Urothelium cell line (cell line): ENCODE measurements around the gene FJX1.

ENCODE experiments used
- DNase-seq: peaks from one replicate; pipeline ENCODE4 v3.0.0; 2011; ENCODE audit warnings: low spot score, mixed read lengths
- FAIRE-seq: peaks from 2 replicates; lab custom pipeline; 2011; peaks lifted over from hg19 to GRCh38; lab: Jason Lieb, UNC

Gene FJX1, protein sequence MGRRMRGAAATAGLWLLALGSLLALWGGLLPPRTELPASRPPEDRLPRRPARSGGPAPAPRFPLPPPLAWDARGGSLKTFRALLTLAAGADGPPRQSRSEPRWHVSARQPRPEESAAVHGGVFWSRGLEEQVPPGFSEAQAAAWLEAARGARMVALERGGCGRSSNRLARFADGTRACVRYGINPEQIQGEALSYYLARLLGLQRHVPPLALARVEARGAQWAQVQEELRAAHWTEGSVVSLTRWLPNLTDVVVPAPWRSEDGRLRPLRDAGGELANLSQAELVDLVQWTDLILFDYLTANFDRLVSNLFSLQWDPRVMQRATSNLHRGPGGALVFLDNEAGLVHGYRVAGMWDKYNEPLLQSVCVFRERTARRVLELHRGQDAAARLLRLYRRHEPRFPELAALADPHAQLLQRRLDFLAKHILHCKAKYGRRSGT

DNA sequence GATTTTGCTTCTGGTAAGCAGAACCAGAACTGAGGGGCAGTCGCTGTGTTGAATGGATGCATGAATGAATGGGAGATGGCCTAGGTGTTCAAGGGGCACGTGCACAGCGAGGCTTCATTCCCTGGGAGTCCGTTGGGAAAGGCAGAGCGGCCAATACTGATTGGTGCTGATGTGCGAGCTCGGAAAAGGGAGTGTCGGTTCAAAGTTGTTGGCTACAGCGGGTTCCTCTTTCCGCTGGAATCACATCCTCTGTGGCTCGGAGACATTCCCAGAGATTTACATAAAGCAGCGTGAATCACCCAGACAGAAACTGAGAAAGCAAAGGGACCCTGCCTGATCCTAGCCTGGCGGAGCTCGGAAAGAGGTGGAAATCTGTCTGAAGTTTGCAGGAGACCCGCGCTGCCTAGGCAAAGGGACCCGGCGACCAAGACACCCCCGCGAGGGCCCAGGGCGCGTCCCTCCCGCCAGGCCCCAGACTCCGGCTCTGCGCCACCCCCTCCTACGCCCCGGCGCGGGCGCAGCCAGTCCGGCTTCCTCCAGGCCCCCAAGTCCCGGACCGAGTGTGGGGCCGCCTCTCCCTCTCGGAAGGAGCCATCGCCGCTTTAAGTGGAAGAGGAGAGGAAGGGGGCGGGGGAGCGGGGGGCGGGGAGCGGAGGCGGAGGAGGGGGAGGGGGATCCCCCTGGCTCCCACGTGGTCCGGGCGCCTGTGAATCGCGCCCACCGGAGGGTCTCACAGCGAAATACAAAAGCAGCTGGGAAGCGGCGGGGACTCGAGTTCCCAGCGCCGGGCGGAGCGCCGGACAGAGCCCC, at the start of gene FJX1:
FJX1 (plus strand) TSS at position 774 of the 810 bp plus-strand sequence. CDS start 177 bp downstream, outside the sequence.
- FAIRE-seq (no peak), DNase-seq (peak; percentile 87)

DNA sequence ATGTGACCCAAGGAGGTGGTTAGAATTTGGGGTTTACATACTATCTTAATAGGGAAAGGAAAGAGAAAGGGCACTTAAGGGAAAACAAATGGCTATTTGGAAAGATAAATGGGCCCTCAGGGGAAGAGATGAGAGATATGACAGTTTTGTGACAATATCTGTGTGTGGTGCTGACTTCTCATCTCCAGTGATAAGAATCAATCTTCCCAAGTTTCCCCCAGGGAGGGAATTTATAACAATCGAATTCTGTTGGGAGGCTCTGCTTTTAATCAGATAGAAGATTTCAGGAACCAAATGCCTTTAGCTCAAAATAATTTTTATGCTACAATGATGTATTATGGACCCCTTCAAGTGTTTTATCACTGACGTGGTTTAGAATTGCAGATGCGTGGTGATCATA, 46.6 kb upstream of the FJX1 start:
- FAIRE-seq (no peak), DNase-seq (no peak)

DNA sequence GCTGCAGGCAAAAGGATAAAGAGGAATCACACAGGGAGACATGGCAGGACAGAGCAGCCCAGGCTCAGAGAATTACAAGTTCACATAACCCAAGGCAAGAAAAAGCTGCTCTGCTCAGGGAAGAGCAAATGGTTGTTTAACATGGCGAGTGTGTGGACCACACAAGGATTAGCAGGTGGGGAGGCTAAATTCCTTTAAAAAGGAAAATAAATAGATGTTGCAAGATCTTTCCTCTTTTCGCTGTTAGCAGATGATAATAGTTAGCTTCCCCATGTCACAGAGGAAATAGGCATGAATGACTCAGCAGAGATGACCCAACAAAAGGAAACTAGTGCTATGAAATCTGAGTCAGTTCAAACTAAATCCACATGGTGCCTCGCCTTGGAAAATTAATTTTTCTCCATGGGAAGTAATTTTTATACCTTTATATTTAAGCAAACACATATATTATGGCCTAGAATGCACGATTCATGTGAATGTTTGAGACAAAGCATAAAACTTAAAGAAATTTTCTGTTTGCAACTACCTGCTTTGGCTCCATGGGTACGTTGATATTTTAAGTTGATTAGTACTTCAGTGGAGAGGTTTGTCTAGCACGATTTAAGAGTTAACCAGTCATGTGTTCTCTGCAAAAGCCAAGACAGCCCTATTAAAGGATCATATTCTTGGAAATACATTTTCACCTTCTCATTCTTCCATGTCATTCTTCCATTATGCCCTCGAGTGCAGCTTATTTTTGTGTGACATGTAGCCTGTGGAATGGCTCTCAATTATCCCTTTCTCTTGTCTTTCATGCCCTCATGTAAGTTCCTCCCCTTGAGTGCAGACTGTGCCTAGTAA, 38.5 kb upstream of the FJX1 start:
- FAIRE-seq: no peak
- peak; percentile 54 for DNase-seq

DNA sequence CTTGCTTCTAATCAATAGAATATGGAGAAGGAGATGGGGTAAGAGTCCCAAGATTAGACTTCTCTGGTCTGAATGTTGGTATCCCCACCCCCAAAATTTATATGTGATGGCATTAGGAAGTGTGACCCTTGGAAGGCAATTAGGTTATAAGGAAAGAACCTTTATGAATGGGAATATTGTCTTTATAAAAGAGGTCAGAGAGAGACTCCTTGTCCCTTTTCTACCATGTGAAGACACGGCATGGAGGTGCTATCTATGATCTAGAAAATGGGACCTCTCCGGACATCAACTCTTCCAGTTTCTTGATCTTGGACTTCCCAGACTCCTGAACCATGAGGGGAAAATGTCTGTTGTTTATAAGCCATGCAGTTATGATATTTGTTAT, 37.9 kb upstream of the FJX1 start:
- no peak for FAIRE-seq
- DNase-seq: no peak

DNA sequence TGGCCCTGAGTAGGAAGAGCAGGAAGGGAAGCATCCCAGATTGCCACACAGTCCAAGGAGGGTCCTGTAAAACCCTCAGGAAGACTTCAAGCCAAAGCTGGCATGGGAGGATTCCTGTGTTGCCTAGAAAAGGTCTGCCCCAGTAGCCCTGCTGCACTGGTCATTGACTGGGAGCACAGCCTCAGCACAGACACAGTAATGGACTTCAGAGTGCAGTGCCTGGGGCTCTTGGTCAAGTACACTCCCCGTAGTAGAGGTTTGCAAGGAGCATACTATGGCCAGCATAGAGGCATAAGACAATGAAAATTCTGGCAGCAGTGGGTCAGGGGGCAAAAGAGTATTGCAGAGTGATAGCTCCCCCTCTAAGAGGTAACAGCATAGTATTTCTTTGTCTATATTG, 36.2 kb upstream of the FJX1 start:
- no peak for DNase-seq

DNA sequence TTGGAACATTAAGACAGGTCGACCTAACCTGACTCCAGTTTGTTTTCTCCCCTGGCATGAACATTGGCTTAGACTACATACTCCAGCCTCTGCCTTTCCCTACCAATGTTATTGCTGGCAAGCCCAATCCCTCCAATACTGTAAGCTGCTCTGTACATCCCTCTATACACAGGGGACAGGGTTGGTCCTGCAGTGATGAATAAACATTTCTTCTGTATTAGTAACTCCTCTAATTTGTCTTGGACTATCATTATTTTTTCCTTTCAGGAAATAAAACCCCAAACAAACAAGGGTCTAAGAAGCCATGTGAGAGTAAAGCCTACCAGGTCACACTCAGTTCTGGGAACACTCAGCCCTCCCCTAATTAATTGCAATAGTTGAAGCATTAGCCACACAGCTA, 35.1 kb upstream of the FJX1 start:
- DNase-seq (no peak), FAIRE-seq (no peak)

More for the DNA sequence above, 36.2 kb upstream of the FJX1 start:
- FAIRE-seq: no peak

DNA sequence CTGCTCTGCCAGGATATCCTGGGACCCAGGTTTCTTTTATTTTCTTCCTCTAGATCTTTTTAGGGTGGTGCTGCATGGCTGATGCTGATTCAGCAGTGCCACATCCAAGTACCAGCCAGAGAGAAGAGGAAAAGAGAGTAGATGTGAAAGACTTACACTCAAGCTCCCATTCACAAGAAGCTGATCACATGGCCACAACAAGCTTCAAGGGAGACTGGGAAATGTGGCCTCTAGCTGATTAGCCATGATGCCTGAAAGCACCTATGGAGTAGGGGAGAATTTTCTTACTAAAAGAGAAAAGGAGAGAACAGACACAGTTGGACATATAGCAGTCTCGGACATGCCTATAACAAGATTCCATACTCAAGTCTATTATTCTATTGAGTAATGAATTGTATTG, 34.4 kb upstream of the FJX1 start:
- DNase-seq: no peak
- no peak for FAIRE-seq

DNA sequence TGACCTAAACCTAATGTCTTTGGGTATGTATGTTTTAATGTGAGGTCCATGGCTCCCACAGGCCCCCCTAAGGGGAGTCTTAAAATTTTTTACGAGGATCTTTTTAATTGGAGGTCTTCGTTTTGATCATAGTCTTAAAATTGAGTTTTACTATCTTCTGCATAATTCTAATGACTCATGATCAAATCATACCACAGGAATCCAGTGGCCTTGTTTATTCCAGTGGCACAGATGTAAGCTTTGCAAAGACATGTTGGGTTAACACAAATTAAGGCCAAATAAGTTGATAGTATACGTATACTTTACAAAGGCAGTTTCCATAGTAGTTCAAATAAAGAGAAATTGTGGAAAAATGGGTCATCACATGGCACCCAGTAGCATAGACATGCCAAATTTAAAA, 33.9 kb upstream of the FJX1 start:
- DNase-seq (peak; percentile 52), FAIRE-seq (no peak)

DNA sequence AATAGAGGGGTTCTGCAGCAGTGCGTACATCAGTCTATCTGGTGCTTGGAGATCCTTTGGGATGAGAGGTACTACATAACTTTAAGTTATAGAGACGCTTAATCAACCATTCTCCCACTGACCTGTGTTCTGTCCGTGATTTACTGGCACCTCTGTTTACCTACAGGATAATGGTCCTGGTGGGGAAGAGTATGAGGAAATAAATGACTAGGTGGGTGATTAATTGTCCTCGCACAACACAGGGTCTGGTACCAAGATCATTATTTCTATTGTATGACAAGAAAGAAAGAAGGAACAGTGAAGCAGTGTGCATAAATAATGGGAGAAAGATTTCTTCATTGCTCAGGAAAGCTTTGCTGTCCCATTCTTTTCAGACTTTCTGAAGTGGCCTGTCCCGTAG, 32.8 kb upstream of the FJX1 start:
- DNase-seq (no peak), FAIRE-seq (no peak)

DNA sequence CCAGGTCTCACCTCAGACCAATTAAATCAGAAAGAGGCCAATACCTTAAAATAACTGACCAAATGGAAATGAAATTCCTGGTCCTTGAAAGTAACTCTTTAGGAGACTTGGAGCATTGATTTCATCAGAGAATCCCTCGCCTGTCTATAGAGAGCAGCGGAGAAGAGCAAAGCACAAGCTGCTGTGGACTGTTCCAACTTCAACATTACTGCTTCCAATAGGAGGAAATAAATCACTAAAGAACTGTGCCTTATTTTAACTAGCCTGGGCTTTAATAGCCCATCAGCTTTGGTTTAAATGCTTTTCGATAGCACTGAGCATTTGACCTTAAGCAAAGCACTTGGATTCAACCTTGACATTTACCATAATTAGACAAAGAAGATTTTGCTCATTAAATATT, 32.0 kb upstream of the FJX1 start:
- no peak for FAIRE-seq
- no peak for DNase-seq

DNA sequence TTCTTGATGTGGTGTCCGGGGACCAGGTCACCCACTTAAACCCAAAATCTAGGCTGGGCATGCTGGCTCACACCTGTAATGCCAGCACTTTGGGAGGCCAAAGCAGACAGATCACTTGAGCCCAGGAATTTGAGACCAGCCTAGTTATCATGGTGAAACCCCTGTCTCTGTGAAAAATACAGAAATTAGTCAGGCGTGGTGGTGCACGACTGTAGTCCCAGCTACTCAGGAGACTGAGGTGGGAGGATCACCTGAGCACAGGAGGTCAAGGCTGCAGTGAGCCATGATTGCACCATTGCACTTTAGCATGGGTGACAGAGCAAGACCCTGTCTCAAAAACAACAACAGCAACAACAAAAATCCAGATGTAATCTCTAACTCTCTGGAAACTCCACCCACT, 30.3 kb upstream of the FJX1 start:
- DNase-seq (no peak), FAIRE-seq (no peak)

DNA sequence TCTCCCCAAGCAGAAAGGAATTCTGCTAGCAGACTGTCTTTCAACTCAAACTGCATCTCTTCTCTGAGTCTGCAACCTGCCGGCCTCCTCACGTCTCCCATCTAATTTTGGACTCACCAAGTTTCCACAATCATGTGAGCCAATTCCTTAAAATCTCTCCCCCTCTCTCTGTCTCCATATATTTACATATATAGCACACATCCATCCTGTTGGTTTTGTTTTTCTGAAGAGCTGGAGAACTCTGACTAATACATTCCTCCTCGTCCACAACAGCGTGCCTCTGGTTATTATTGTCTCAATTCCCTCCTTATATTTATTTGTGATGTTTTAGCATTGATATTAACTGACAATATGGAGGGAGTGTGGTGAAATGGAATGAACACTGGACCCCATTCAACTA, 29.6 kb upstream of the FJX1 start:
- no peak for FAIRE-seq
- peak; percentile 19 for DNase-seq

DNA sequence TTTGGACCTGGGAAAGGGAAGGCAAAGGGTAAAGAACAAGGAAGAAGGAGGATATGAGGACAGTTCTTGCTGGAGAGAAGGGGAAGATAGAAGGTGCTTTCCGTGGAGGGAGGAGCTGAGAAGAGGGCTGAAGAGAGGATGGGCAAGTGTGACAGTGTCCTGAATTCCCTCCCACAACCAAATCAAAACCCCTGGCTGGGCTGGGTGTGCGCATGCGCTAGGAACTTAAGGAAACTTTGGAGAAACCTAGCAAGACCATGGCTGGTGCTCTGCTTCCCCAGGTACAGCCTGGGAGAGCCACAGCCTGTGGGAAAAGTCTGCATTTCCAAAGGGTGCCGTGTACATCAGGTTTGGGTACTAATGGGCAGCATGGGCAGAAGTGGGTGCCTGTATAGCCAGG, 29.0 kb upstream of the FJX1 start:
- no peak for DNase-seq

DNA sequence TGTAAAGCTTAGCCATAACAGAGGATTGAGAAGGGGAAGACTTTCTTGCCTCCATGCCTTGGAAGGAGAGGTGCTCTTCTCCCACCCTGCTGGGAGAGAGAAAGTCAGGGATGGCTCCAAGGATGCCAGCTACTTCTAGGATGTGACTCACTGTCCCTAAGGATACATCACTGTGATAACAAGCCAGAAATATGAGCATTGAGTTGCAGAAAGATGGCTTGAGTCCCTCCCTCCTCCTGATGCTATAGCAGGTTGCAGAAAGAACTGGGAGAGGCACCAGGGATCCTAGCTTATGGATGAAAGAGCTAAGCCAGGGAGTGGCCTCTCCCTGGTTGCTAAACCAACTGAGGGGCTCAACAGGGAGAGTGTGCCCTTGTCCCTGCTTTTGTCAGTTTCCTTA, 27.8 kb upstream of the FJX1 start:
- DNase-seq (no peak), FAIRE-seq (no peak)

More for the DNA sequence above, 29.0 kb upstream of the FJX1 start:
- FAIRE-seq: no peak

DNA sequence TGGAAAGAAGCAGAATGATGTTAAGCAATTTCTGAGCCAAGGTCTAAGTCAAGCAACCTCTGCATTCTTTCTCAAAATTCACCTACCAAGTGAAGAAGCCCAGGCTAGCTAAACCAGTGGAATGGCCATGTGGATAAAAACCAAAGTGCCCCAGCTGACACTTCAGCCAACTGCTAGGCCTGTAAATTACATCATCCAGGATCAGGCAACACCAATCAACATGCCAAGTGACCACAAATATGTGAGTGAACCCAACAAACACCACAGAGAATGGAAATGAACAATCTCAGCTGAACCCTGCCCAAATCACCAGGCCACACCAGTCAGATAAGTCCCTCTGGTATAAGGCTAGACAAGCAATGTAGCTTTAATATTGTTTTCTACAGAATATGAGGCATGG, 25.1 kb upstream of the FJX1 start:
- peak; percentile 79 for DNase-seq
- FAIRE-seq: peak; percentile 42

DNA sequence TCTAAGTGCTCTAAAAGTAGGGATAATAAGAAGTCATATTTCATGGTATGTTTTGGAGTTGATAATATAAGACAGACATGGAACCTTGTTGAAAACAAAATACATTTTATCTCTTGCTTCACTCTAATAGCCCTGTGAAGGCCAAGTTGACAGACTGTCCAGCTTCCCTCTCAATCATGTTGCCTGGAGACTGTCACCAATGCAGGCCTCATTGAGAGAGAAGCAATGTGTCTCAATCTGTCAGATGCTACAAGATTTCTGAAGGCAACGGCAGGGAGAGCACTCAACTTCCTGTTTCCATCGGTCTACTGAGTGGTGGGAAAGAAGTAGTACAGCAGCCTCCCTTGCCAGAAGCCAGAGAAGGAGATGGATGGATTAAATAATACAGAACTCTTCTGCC, 23.6 kb upstream of the FJX1 start:
- DNase-seq (no peak), FAIRE-seq (no peak)

DNA sequence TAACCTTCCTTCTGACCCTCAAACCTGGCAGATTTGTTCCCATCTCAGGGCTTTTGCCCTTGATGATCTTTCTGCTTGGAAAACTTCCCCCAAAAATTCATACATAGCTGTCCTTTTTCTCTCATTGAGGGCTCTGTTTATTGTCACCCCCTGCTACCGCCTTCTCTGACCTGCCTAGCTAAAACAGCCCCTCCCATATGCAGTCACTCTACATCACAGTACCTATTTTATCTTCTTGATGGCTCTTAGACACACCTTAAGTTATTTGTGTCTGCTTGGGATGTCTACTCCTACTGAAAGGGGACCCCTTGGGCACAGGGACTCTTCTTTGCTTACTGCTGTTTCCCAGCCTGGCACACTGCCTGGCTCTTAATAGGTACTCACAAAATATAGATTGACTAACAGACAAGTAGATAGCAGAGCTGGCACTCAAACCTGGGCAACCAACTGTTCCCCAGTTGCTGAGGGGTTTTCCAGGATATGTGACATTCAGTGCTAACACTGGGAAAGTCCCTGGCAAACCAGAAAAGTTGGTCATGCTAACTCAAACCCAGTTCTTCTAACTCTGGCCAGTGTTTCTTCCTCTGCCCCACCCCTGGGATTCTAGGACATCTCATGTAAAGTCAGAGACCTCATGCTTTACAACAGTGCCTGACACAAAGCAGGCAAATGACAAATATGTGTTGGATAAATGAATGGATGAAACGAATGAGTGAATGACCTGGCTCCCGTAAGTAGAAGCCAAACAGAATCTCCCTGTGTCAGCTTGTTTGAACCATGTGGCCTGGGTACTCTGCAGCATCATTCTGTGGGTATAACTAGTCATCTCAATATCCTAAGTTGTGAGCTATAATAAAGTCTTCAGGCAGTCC, 19.8 kb upstream of the FJX1 start:
- DNase-seq: no peak
- no peak for FAIRE-seq

DNA sequence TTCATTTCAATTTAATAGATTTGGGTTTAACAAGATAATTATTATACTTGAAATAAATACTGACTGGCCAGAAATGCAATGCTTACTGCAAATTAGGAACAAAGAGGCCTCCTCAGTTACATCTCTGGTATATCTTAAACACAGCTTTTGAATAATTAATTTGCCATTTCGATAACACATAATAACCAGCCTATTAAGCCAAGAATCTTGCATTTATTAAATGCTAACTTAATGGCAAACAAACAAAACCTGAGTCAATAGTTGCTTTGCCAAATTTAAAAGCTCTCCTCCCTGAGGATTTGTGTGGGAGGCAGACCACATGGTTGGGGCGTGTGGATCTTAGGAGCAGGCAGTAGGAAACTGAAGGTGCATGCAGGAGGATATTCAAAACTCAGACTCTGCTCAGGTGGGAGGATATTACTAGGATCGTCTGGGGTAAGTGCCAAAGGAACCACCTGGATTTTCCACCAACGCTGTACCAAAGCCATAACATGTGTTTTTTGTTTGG, 17.9 kb upstream of the FJX1 start:
- DNase-seq (no peak), FAIRE-seq (no peak)

DNA sequence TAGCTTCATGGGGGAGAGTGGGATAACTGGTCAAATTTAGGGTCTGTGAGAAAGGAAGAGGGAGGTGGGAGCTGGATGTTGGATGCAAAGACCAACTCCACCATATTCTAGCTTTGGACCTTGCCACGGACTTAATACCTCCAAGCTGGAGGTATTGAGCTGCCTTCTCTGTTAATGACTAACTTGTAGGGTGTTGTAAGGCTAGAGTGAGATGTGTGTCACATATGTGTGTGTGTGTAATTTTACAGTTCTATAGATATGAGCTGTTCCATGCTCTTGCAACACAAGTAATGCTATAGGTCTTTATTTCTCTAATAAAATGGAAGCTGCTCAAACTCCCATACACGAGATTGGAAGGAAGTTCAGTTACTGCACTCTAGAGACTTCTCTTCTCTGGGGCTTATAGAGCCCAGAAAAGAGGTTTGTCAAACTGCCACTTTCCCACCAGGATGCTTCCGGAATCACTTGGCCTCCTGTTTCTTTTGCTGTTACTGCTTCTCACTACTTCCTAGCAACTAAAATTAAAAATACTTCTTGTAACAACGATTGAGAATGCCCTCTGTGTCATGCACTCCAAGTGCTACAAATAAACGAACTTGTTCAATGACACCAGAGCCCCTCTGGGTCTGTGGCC, 16.0 kb upstream of the FJX1 start:
- peak; percentile 84 for FAIRE-seq
- DNase-seq: no peak

DNA sequence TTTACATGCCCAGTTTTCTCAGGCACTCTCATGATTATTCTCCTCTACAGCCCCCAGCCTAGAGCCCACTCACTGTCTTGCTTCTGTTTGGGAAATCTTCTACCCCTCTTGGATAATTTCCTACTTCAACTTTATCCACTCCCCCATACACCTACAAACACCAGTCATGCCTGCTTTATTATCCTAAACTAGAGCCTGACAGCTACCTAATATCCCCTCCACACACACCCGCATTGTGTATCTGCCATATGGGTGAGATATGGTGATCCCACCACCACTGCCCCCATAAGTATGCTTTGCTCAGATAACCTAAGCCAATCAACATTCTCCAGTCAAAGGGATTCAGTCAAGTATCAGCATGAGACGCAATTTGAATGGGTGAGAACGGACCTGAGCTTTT, 15.3 kb upstream of the FJX1 start:
- DNase-seq: no peak
- FAIRE-seq: no peak
